Hematopoietic multipotent progenitor cell treated with erythropoietin and hydrocortisone succinate and interleukin-3 and kit ligand, for 4 days (in vitro differentiated cells): ENCODE data around the gene GRID1.

ENCODE experiments used
- DNase-seq: peaks from one replicate; pipeline ENCODE4 v3.0.0-alpha.2; 2015

GRID1 gene

DNA sequence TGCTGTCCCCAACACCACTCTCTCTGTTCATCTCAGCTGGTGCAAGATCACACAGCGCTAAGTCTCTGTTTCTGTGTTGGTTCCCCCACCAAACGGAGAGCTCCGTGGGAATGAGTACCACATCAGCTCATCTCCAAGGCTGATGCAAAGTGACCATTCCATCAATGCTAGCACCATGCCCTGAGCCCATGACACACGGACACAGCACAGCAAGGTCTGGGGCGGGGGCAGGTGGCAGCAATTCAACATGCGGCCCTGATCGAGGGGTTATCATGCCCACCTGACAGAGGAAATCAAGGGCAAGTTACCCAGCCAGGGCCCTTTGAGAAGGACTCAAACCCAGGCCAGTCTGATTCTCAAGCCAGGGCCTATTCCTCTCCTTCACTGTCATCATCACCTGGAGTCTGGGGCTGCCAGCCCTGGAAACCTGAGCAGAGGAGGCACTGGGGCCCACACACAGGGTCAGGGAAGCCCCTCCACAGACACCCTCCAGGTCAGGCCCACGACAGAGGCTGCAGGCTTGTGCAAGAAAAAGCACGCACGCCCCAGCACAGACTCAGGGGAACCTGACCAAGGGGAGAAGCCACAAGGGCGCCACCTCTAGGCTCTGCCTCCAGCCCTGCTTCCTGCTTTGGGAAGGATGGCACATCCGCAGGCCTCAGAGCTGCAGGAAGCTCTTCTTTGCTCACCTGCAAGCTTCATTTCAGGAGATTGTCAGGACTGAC lies 74.8 kb downstream of the GRID1 start:
- peak; percentile 6 for DNase-seq

DNA sequence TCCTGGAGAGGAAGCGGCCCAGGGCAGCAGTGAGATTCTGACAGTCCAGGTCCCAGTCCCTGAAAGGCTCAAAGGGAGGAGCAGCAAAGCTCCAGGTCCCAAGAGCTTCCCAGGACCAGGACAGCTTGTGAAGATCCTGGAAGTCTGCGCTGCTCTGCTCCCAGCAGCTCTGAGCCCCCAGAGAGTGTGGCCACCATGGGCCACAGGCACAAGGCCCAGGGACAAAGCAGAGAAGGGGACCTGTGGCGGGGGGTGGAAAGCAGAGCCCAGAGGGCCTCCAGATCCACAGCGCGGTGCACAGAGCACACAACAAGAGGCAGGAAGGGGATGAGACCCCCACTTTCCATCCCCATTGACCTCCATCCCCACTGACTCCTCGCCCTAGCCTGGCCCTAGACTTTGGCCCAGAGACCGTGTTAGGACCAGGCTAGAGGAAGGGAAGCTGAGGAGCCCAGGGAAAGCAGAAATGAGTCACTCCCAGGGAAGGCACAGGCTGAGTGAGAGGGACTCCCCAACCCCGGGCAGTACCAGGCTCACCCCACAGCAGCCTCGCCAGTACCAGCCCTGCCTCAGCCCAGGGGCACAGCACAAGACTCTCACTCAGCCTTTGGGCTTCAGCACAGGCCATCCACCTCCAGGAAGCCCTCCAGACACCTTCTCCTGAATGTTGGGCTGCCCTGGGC lies 75.5 kb downstream of the GRID1 start:
- DNase-seq: no peak

- DNase-seq: no peak
Measured at GRCh38 chr10:86289577-86289868, 77.1 kb downstream of the GRID1 start.

- no peak for DNase-seq
Measured at GRCh38 chr10:86288695-86289576, 77.7 kb downstream of the GRID1 start.

GRCh38 chr10:86287966-86288579 lies 78.5 kb downstream of the GRID1 start:
- DNase-seq: no peak

DNA sequence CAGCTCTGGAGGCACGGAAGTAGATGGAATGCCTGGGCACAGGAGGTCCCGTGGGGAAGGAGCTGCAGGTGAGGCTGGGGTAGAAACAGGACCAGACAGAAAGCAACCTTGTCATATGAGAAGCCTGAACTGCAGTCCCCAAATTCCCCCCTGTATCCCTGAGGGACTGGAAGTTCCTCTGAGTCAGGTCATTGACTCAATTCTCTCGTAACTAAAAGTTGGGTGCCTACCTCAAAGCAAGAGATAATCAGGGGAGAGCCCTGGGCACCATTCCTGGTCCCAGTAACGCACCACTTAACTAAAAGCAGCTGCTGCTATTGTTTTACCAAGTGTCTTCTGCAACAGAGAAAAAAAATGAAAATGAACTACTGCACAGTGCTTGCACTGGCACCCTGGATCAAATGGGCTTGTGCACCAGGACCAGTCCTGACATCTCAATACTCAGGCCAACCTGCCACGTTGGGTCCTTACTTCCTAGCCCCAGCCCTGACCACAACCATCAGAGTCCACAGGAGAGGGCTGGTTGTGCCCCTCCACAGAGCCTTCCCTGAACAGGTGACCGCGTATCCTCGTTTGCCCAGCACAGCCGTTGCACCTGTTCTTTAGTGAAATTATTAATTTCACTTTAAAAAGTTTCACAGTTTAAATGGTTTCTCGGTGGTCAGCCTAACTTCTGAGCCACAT lies 79.3 kb downstream of the GRID1 start:
- DNase-seq: no peak

DNA sequence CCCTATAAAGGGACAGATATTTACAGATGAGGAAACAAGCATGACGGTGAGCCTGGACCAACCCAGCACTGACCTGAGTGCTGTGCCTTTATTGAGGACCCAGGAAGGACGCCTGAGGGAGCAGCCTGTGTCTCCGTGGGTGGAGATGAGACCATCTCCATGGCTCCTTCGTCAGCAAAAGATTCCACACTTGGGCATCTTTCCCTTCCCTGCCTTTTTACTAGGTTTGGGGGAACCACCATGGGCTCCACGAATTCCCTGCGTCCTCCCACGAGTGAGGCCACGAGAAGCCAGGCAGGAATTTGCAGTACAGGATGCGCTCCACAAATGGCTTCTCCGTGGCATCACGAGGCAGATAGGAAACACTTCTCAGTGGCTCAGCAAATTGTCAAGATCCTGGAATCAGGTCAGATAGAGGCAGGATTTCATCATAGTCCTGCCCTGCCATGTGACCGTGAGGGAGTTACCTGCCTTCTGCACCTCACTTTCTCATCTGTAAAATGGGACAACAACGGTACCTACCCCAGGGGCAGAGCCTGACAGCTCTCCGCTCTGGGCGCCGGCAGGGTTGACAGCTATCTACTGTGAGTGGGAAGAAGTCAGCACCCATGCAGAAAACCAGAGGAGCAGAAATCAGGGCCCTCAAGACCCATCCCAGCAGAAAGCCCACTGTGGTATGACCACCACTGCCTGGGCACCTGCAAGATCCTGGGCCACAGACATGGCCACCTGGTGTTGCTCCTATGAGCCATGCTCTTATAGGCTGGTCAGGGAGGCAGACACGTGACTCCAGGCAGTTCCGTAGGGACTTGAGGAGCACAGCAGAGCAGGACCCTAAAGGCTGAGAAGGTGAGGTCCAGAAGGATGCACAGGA lies 80.1 kb downstream of the GRID1 start:
- DNase-seq: no peak

GRCh38 chr10:86285136-86285790 lies 81.3 kb downstream of the GRID1 start:
- no peak for DNase-seq

- no peak for DNase-seq
Measured at GRCh38 chr10:86284355-86285105, 82.1 kb downstream of the GRID1 start.

- no peak for DNase-seq
Measured at GRCh38 chr10:86283466-86284287, 82.9 kb downstream of the GRID1 start.

GRCh38 chr10:86282664-86283465 lies 83.7 kb downstream of the GRID1 start:
- DNase-seq: no peak

DNA sequence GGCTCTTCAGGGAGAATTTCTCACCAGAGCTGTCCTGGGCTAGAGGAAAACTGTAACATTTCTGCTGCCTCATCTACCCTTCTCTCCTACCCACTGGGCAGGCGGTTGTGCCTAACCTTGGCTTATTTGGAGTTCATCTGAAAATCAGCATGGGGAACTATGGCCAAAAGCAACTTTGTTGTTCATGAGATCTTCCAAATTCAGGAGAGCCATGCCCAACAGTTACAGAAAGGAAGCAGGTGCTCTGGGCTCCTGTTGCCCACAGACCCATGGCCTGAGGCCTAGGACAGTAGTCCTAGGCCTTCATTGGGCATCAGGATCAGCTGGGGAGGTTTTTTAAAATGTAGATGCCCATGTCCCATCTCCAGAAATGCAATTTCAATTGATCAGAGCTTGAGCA lies 85.2 kb downstream of the GRID1 start:
- DNase-seq: no peak

DNA sequence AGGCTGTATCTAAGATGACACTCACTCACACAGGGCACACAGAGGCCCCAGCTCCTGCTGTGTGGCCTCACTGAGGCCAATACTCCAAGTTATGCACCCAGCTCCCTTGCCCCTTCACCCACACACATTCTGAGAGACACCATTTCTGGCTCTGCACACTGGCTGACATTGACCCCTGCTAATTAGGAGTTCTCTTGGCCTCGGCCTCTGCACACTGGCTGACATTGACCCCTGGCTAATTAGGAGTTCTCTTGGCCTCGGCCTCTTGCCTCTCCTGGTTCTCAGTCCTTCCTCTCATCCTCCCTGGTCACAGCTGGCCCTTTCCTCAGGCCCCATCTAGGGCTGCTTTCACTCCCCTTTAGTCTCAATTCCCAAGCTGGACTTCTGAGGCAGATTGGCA lies 97.3 kb downstream of the GRID1 start:
- no peak for DNase-seq

DNA sequence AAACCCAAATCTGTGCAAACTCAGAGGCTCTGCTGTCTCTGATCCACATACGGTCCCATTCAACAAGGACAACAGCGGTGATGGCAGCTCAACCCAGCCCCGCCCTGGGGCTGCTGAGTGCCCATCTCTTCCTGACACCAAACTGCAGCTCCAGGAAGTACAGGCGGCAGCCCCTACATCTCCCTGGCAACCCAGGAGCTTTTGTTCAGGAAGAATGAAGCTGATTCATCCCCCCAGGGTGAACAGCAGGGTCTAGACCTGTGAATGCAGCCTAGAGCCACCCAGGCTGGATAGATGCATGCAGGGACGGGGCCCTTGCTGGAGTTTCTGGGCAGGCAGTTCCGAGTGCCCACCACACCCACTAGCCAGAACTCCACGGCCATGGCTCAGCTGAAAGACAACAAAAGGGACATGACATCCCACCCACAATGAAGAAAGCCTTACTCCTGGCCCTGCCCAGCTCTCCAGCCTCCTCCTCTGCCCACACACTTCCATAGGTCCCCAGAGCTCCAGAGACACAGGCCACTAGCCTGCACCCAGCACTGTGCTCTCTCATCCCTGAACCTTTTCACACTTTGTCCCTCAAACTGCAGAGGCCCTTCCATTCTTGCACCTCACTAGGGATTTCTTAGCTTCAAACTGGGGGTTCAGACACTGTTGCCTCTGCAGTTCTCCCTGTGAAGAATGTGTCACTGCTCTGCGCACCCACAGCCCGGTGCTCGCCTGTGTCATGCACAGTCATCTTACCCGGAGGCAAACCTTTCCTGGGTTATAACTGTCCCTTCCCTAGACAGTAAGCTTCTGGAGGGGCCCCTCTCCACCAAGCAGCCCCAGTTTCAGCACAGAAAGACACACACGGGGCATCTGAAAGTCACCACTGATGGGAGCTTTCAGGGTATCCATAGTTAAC lies 99.1 kb downstream of the GRID1 start:
- DNase-seq: no peak

GRCh38 chr10:86266446-86267242 lies 100.0 kb downstream of the GRID1 start:
- DNase-seq: no peak

GRCh38 chr10:86265895-86266259 lies 100.7 kb downstream of the GRID1 start:
- no peak for DNase-seq
